SK-N-SH (cell line): ENCODE measurements around the gene EQTN. TPM values are rescaled to one million over a fixed set of nuclear protein-coding genes. Genes with fewer than 3 reads are reported as not detected.

Experiments used
- CTCF ChIA-PET: fragments of 300-600, 350-600 bp; formaldehyde crosslinking; extraction: SDS; loops from one replicate; lab custom pipeline; 2021; lab: Yijun Ruan, JAX
- POLR2A ChIA-PET: fragments of 350-600 bp; sonication (Branson Sonifier 250); formaldehyde crosslinking; extraction: SDS; loops from one replicate; lab custom pipeline; 2020; ENCODE audit warnings: antibody characterized with exemption, inconsistent platforms; lab: Yijun Ruan, JAX
- DNase-seq: peaks from one replicate; pipeline ENCODE4 v3.0.0; 2012
- H2AFZ ChIP-seq: fragments of 200-600 bp; sonication (generic); 2 replicates; pipeline ENCODE4 v1.8.1; 2016; ENCODE audit warnings: antibody characterized with exemption, mild to moderate bottlenecking, low read depth
- H3F3A ChIP-seq: fragments of 200-600 bp; sonication (generic); replicated peaks from 2 replicates; pipeline ENCODE3; 2016; ENCODE audit warnings: antibody characterized with exemption, mild to moderate bottlenecking; ENCODE audit not compliant: insufficient read depth
- H3K27ac ChIP-seq, 2 experiments: fragments of 200-500 bp in 1 of 2; fragments of 200-600 bp in 1 of 2; sonication (Bioruptor generic) in 1 of 2; sonication (generic), shearing (Covaris generic) in 1 of 2; 2 replicates each; pipeline versions ENCODE4 v1.5.1 to v1.6.1; 2014 to 2016; ENCODE audit warnings: low read depth in 2 of 2, inconsistent platforms in 1 of 2, low read length in 1 of 2, mild to moderate bottlenecking in 1 of 2, mixed read lengths in 1 of 2
- H3K27me3 ChIP-seq: fragments of 200-600 bp; sonication (generic), shearing (Covaris generic); 2 replicates; pipeline ENCODE4 v1.6.1; 2016; ENCODE audit warnings: mixed run types; ENCODE audit not compliant: insufficient read depth
- H3K36me3 ChIP-seq, 2 experiments: fragments of 200-500 bp in 1 of 2; fragments of 200-600 bp in 1 of 2; sonication (Bioruptor generic) in 1 of 2; sonication (generic) in 1 of 2; replicated peaks in 1 of 2; 2 replicates each; pipeline versions ENCODE3 to v1.5.1; 2014 to 2016; ENCODE audit warnings: low read length in 1 of 2, mild to moderate bottlenecking in 1 of 2; ENCODE audit not compliant: insufficient read depth in 2 of 2, control insufficient read depth in 1 of 2
- H3K4me1 ChIP-seq, 2 experiments: fragments of 200-500 bp in 1 of 2; fragments of 200-600 bp in 1 of 2; sonication (Bioruptor generic) in 1 of 2; sonication (generic), shearing (Covaris generic) in 1 of 2; 2 replicates each; pipeline versions ENCODE4 v1.5.1 to v1.6.1; 2014 to 2016; ENCODE audit warnings: low read depth in 1 of 2, low read length in 1 of 2, mixed run types in 1 of 2; ENCODE audit not compliant: insufficient read depth in 2 of 2, control insufficient read depth in 1 of 2
- H3K4me2 ChIP-seq: fragments of 200-600 bp; sonication (generic), shearing (Covaris generic); 2 replicates; pipeline ENCODE4 v1.6.1; 2017; ENCODE audit warnings: mixed run types
- H3K4me3 ChIP-seq, 2 experiments: fragments of 200-500 bp in 1 of 2; fragments of 200-600 bp in 1 of 2; sonication (Bioruptor generic) in 1 of 2; sonication (generic), shearing (Covaris generic) in 1 of 2; 2 replicates each; pipeline versions ENCODE4 v1.5.1 to v1.8.1; 2014 to 2016; ENCODE audit warnings: low read depth in 2 of 2, inconsistent platforms in 1 of 2, low read length in 1 of 2, mild to moderate bottlenecking in 1 of 2, mixed read lengths in 1 of 2, moderate library complexity in 1 of 2
- H3K79me2 ChIP-seq: fragments of 200-600 bp; sonication (generic); 2 replicates; pipeline ENCODE4 v1.8.1; 2017; ENCODE audit warnings: mild to moderate bottlenecking; ENCODE audit not compliant: insufficient read depth
- H3K9ac ChIP-seq: fragments of 200-600 bp; sonication (generic); 2 replicates; pipeline ENCODE4 v1.6.1; 2017; ENCODE audit warnings: mixed run types
- H3K9me2 ChIP-seq: fragments of 200-600 bp; sonication (generic); 2 replicates; pipeline ENCODE4 v1.6.1; 2017; ENCODE audit warnings: mixed run types
- H3K9me3 ChIP-seq: fragments of 200-600 bp; sonication (generic); 2 replicates; pipeline ENCODE4 v1.6.1; 2017; ENCODE audit warnings: mixed run types, mild to moderate bottlenecking, moderate library complexity
- H4K20me1 ChIP-seq: fragments of 200-600 bp; sonication (generic); 2 replicates; pipeline ENCODE4 v1.6.1; 2017; ENCODE audit warnings: mild to moderate bottlenecking, mixed run types; ENCODE audit not compliant: insufficient read depth
- CHD2 ChIP-seq: fragments of 150-350 bp; IDR thresholded peaks from 2 replicates; pipeline ENCODE4 v1.6.1; 2018; ENCODE audit warnings: low read length; ENCODE audit not compliant: partially characterized antibody
- ELF1 ChIP-seq: IDR thresholded peaks from 2 replicates; pipeline ENCODE4 v1.4.0; 2012
- EP300 ChIP-seq, 2 experiments: IDR thresholded peaks; 2 replicates each; pipeline versions ENCODE4 v1.4.0 to v1.6.1; 2012; ENCODE audit warnings: borderline replicate concordance in 1 of 2, low read depth in 1 of 2, low read length in 1 of 2
- FOSL2 ChIP-seq: IDR thresholded peaks from 2 replicates; pipeline ENCODE4 v1.4.0; 2012; ENCODE audit warnings: low read depth, mild to moderate bottlenecking, moderate library complexity, borderline replicate concordance
- JUND ChIP-seq: IDR thresholded peaks from 2 replicates; pipeline ENCODE4 v1.4.0; 2012
- POLR2AphosphoS5 ChIP-seq: IDR thresholded peaks from 2 replicates; pipeline ENCODE4 v1.6.1; 2012; ENCODE audit warnings: low read depth, low read length
- RFX5 ChIP-seq: IDR thresholded peaks from 2 replicates; pipeline ENCODE4 v1.6.1; 2012; ENCODE audit warnings: mild to moderate bottlenecking, improper control_type of control experiment, low read length
- RXRA ChIP-seq: IDR thresholded peaks from 2 replicates; pipeline ENCODE4 v1.4.0; 2012; ENCODE audit warnings: low read depth, mild to moderate bottlenecking, borderline replicate concordance
- SIN3A ChIP-seq: IDR thresholded peaks from 2 replicates; pipeline ENCODE4 v1.6.1; 2012; ENCODE audit warnings: low read depth, mild to moderate bottlenecking, low read length, moderate library complexity, borderline replicate concordance
- SMC3 ChIP-seq: IDR thresholded peaks from 2 replicates; pipeline ENCODE4 v1.6.1; 2012; ENCODE audit warnings: low read depth, low read length, improper control_type of control experiment
- TAF1 ChIP-seq: IDR thresholded peaks from 2 replicates; pipeline ENCODE4 v1.6.1; 2012; ENCODE audit warnings: low read depth, mild to moderate bottlenecking, low read length, moderate library complexity, borderline replicate concordance
- TCF12 ChIP-seq: IDR thresholded peaks from 2 replicates; pipeline ENCODE4 v1.4.0; 2012
- YY1 ChIP-seq: IDR thresholded peaks from 2 replicates; pipeline ENCODE4 v1.4.0; 2012; ENCODE audit warnings: low read depth, mild to moderate bottlenecking
- WGBS: methylation state at CpG from one replicate; pipeline ENCODE4 v1.1.6; 2017; ENCODE audit warnings: low lambda C conversion rate; 5-methylcytosine and 5-hydroxymethylcytosine counted together
- polyA plus RNA-seq, 3 experiments: library from polyadenylated mRNA; depleted of rRNA; stranded (reverse); fragments of >200 nt; gene quantifications; 2 replicates each; pipeline ENCODE4 v1.2.3, GENCODE V29; 2012
- TF ChIP-seq, protein P1 (sequence below): fragments of 150-350 bp; IDR thresholded peaks from 2 replicates; pipeline ENCODE4 v1.6.1; 2016; ENCODE audit warnings: mild to moderate bottlenecking, low read depth, low read length
- TF ChIP-seq, protein P2 (sequence below): IDR thresholded peaks from 2 replicates; pipeline ENCODE4 v1.4.0; 2012; ENCODE audit warnings: low read depth
- TF ChIP-seq, protein P3 (sequence below): IDR thresholded peaks from 2 replicates; pipeline ENCODE4 v1.4.0; 2012; ENCODE audit warnings: low read depth, borderline replicate concordance
- TF ChIP-seq, protein P4 (sequence below): IDR thresholded peaks from 2 replicates; pipeline ENCODE4 v1.6.1; 2012; ENCODE audit warnings: mild to moderate bottlenecking, low read depth, low read length, moderate library complexity

The EQTN gene
- polyA plus RNA-seq, 1 of the 3 experiments (the other 2 are of a cell fraction) = not detected

DNA sequence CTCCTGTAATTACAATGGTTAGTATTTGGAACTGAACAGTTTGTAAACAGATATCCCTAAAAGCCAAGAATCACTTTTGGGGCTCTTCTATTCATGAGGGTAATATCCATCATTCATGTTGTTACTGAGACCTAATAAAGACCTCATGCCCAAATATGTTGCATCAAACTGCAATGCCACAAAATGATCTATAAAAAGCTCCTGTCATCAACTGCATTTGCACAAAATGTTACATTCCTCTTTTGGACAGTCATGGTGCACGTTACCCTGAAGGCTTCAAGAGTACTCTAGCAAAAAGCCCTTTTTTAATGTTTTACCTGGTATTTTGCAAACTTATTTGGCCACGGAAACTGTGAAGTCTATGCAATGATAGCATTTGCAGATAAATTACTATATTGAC is 14.2 kb upstream of the EQTN start:
- no peak overlapping the region for H3K27ac ChIP-seq
- H3K36me3 ChIP-seq = no peaks in the 10 kb centered on the region
- no peaks in the 10 kb centered on the region for H4K20me1 ChIP-seq
- ChIA-PET CTCF (no interaction called here), POLR2A (no interaction called here)
- no peak overlapping the region for H3K9ac ChIP-seq
- no peaks in the 10 kb centered on the region for H3F3A ChIP-seq
- no peaks in the 10 kb centered on the region for H3K9me3 ChIP-seq
- H3K79me2 ChIP-seq = no peaks in the 10 kb centered on the region
- no peak overlapping the region for H3K4me3 ChIP-seq
- no peaks in the 10 kb centered on the region for H3K27me3 ChIP-seq
- H3K4me2 ChIP-seq = no peak overlapping the region
- WGBS = 68% methylated on average over 2 of the region's 2 CpGs
- H3K4me1 ChIP-seq = no peaks in the 10 kb centered on the region; a peak in 1 of 4 replicates
- H2AFZ ChIP-seq = no peak overlapping the region
- DNase-seq = no peak
- no peaks in the 10 kb centered on the region for H3K9me2 ChIP-seq
- TF ChIP-seq ELF1 = no peak
- no peak for TF ChIP-seq JUND
- no peak for TF ChIP-seq SIN3A
- TF ChIP-seq, protein P1, sequence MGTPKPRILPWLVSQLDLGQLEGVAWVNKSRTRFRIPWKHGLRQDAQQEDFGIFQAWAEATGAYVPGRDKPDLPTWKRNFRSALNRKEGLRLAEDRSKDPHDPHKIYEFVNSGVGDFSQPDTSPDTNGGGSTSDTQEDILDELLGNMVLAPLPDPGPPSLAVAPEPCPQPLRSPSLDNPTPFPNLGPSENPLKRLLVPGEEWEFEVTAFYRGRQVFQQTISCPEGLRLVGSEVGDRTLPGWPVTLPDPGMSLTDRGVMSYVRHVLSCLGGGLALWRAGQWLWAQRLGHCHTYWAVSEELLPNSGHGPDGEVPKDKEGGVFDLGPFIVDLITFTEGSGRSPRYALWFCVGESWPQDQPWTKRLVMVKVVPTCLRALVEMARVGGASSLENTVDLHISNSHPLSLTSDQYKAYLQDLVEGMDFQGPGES = no peak
- TF ChIP-seq TCF12 = no peak
- TF ChIP-seq SMC3 = no peak
- TF ChIP-seq TAF1 = no peak
- TF ChIP-seq POLR2AphosphoS5 = no peak
- no peak for TF ChIP-seq CHD2
- TF ChIP-seq YY1 = no peak
- no peak for TF ChIP-seq FOSL2
- TF ChIP-seq EP300 (IDR thresholded peaks at IDR 0.05; ENCODE audit: borderline replicate concordance in 1 of 2, low read depth in 1 of 2, low read length in 1 of 2) = no peak
- TF ChIP-seq, protein P2, sequence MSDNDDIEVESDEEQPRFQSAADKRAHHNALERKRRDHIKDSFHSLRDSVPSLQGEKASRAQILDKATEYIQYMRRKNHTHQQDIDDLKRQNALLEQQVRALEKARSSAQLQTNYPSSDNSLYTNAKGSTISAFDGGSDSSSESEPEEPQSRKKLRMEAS = no peak
- TF ChIP-seq, protein P3, sequence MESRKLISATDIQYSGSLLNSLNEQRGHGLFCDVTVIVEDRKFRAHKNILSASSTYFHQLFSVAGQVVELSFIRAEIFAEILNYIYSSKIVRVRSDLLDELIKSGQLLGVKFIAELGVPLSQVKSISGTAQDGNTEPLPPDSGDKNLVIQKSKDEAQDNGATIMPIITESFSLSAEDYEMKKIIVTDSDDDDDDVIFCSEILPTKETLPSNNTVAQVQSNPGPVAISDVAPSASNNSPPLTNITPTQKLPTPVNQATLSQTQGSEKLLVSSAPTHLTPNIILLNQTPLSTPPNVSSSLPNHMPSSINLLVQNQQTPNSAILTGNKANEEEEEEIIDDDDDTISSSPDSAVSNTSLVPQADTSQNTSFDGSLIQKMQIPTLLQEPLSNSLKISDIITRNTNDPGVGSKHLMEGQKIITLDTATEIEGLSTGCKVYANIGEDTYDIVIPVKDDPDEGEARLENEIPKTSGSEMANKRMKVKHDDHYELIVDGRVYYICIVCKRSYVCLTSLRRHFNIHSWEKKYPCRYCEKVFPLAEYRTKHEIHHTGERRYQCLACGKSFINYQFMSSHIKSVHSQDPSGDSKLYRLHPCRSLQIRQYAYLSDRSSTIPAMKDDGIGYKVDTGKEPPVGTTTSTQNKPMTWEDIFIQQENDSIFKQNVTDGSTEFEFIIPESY = no peak
- TF ChIP-seq RFX5 = no peak
- TF ChIP-seq, protein P4, sequence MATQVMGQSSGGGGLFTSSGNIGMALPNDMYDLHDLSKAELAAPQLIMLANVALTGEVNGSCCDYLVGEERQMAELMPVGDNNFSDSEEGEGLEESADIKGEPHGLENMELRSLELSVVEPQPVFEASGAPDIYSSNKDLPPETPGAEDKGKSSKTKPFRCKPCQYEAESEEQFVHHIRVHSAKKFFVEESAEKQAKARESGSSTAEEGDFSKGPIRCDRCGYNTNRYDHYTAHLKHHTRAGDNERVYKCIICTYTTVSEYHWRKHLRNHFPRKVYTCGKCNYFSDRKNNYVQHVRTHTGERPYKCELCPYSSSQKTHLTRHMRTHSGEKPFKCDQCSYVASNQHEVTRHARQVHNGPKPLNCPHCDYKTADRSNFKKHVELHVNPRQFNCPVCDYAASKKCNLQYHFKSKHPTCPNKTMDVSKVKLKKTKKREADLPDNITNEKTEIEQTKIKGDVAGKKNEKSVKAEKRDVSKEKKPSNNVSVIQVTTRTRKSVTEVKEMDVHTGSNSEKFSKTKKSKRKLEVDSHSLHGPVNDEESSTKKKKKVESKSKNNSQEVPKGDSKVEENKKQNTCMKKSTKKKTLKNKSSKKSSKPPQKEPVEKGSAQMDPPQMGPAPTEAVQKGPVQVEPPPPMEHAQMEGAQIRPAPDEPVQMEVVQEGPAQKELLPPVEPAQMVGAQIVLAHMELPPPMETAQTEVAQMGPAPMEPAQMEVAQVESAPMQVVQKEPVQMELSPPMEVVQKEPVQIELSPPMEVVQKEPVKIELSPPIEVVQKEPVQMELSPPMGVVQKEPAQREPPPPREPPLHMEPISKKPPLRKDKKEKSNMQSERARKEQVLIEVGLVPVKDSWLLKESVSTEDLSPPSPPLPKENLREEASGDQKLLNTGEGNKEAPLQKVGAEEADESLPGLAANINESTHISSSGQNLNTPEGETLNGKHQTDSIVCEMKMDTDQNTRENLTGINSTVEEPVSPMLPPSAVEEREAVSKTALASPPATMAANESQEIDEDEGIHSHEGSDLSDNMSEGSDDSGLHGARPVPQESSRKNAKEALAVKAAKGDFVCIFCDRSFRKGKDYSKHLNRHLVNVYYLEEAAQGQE = no peak
- no peak for TF ChIP-seq RXRA
